Stimulated activated CD8-positive, alpha-beta memory T cell treated with anti-CD3 and anti-CD28 coated beads, Interleukin-7, amount 100 ng/mL, for 24 hours (primary cell): ENCODE data around the gene UBE2D2.
A peak's percentile ranks its signal among the peaks of the same experiment; 100 is the strongest.

Source experiments
- DNase-seq: peaks from one replicate; pipeline ENCODE4 v3.0.0-alpha.2; 2020; ENCODE audit warnings: low read depth

The UBE2D2 gene

DNA sequence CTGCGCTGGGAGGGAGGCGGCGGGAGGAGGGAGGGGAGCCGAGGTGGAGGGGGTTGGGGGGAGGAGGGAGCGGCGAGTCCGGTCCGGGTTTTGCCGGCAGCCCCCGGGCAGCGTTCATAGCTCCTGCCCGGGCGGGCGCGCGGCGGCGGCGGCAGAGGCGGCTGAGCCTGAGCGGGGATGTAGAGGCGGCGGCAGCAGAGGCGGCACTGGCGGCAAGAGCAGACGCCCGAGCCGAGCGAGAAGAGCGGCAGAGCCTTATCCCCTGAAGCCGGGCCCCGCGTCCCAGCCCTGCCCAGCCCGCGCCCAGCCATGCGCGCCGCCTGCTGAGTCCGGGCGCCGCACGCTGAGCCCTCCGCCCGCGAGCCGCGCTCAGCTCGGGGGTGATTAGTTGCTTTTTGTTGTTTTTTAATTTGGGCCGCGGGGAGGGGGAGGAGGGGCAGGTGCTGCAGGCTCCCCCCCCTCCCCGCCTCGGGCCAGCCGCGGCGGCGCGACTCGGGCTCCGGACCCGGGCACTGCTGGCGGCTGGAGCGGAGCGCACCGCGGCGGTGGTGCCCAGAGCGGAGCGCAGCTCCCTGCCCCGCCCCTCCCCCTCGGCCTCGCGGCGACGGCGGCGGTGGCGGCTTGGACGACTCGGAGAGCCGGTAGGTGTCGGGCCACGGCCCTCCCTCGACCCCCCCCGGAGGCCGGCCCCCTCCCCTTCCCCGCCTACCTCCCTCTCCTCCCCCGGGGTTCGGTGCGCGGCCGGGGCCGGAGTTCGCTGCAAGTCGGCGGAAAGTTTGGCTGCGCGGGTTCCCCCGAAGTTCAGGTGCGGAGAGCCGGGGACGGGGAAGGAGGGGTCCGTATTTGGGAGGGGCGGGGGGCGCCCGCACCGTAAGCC, 87.3 kb downstream of the UBE2D2 start, which contains the start of gene CXXC5:
Gene CXXC5 (plus strand): TSS at position 145 of the 877 bp plus-strand sequence. CDS start 32,175 bp downstream, outside the sequence.
- DNase-seq: no peak

DNA sequence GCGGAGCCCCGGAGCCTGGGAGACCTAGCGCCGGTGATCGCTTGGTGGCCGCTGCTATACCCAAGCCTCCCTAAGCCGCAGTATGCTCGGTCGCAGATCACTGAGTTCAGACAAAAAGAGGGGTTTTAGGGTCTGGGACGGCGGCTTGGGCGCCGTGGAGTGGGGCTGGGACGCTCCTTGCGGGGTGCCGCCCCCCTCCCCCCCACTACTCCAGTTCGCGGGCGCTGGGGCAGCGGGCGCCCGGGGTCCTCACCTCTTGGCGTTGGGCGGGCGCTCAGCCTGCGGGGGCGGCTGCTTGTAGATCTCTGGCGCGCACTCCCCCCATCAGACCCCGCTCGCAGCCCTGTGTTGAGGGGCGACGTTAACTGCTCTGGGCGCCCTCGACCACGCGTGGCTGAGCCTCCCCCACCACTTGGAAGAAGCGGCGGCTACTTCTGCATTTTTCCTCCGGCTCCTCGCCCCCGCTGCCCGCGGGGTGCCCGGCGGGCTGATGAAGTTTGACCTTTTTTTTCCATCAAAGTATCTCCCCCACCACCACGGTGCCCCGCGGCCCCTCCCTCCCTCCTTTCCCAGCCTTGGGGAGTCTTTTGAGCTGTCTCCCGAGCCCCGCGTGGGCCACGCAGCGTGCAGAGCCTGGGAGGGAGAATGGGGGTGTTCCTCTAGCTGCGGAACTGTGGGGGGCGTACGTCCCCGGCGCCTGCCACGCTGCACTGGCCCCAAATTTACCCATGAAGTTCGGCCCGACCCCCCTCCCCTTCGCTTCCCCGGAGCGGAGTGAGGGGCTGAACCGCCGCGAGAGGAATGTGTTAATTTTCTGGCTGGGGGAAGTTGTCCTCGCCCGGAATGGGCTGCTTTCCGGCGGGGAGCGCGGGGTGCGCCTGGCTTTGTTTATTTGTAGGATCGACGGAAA, 88.2 kb downstream of the UBE2D2 start:
- no peak for DNase-seq

DNA sequence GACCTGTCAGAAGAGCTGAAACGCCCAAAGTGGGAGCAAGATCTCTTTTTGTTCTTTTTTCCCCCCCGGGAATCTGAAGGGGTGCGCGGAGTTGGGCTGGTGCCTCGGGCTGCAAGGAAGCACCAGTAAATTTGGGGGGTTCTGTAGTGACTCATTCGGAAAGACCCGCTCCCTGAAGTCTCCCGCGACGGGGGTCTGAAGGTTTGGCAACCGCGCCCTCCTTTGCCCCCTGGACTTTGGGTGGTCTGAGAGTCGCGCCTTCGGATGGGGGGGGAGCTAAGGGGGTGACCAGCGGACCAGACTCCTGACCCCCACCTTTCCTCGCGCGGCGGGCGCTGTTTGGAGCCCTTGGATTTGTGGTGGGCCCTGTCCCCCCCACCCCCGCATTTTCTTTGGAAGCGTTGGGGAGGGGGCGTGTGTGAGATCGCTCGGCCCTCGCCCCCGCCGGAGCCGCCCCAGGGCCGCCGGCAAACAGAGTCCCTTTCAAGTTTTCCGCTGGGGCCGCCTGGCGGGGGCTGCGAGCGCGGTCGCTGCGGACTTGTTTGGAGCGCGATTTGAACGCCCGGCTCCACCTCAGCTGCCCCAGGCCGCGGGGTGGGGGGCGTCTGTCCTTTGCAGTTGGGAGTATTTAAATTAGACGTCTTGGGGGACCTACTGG, 89.0 kb downstream of the UBE2D2 start:
- no peak for DNase-seq

DNA sequence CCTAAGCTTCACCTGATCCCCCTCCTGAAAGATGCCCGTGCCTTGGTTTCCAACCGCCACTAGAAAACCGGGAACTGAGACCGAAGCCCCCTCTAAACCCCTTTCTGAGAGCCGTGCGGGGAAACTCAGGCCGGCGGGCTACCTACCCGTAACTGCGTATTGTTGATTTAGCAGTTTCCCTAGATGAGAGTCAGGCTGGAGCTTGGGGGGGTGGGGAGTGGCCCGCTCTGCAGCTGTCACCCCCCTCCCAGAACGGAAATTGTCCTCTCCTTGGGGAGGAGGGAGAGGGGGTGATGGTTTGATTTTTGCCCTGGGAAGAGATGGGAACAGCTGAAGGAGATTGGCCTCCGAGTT, 89.5 kb downstream of the UBE2D2 start:
- DNase-seq: no peak

DNA sequence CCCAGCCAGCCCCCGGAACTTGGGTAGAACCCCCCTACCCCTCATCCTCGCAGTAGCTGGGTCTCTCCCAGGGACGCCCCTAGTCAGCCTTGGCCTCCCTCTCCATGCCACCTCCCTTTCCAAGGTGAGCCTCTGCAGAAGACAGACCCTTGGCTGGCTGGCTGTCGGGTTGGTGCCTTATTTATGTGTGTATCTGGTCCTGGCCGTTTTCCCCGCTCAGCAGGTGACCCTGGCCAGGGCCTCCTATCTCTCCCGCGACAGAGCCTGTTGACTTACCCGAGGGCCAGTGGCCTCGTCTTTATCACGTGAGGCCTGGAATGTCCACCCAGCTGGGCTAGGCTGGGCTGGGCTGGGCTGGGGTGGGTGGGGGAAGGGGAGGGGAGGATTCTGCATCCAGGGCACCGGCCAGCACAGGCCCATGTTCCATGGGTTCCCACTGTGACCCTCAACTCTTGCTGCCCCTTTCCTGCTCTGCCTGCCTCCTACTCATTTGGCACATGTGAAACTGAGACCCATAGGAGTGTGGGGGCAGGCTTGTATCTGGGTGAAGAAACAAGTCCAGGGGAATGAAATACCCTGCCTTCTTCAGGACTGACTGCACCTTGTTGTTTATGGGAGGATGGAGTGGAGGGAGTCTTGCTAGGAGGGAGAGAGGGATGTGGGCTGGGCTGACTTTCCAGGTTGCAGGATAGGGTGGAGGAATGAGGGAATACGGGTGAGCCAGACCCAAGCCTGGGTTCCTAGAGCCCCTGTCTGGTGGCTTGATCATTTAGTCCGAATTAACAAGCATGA, 90.1 kb downstream of the UBE2D2 start:
- DNase-seq: no peak

DNA sequence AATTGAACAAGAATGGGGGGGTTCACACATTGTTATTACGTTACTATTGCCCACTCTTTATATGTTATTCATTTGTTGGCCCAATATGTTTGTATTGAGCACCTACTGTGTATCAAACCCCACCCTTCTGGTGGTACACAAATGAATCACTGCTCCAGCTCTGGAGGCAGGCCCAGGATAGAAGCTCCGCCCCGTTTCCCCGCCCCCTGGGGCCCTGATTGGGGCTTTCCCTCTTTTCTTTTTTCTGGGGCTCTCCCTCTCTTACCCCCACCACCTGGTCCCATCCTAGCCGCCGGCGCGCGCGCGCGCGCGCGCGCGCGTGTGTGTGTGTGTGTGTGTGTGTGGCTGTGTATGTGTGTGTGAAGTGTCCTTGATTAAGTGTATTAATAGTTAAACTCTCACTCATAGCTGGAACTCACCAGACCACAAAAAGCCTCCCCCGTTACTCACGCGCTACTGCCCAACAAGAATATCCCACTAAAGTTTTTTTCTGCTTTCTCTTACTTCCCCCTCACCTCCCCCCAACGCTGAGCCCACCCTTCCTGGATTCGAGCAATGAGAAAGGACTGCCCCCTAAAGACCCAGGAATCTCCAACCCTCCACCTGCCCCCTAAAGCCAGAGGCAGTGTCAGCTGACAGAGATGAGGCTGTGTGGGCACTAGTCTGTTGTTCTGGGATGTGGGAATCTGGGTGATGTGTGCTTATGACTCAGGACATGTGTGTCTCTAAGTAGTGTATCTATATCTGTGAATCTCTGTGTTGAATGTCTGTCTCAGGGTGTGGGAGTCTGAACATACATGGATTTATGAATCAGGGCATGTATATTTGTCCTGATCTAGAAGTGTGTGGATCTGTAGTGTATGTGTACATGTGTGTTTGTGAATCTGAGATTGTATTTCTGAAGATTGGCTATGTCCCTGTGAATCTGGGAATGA, 91.0 kb downstream of the UBE2D2 start:
- peak; percentile 45 for DNase-seq

DNA sequence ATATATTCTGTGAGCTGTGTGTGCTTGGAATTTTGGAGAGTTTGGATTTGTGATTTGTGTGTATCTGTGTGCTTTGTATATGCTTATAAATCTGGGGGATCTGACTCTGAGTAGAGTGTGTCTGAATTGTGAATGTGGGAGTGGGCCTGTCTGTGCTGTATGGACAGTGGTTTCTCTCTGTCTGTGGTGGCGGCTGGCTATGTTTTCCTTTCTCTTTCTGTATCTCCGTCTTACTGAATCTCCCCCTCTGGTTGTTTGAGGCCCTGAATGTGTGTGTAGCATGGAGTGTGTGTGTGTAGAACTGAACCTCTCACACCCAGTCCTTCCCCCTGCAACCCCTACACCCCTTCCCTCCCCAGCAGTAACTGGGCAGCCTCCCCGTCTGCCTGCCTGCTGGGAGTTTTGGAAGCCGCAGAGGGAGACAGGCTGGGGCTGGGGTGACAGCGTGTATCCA, 91.7 kb downstream of the UBE2D2 start:
- no peak for DNase-seq

DNA sequence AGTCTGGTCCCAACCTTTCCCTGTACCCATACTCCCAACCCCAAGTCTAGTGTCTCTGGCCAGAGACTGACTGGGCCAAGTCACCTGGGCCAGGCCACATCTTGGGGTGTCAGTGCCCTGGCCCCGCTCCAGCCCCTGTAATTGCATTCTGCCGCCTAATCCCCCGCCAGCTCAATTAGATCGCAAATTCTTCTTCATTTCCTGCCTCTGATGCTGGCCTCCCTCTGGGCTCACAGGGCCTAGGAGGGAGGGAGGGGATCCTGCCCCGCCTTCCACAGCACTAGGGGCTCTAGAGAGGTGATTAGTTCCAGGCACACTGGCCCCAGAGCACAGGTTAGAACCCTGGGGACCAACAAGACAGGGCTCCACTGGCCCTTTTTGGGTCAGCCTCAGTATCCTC, 92.5 kb downstream of the UBE2D2 start:
- DNase-seq: no peak

DNA sequence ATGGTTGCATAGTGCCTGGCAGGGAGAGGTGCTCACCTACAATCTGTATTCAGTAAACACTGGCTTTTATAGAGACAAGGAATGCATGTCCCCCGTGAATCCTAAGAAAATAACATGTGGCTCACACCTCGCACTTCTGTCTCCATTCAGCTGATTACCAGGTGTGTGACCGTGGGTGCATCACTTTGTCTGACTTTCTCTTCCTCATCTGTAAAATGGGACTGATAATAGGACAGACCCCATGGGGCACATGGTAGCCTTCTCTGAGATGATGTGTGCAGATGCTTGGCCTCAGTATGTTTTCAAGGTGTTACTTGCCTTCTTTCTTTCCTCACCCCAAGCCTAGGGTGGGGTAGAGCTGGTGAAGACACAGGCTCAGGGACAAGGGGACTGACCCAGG, 93.3 kb downstream of the UBE2D2 start:
- no peak for DNase-seq

DNA sequence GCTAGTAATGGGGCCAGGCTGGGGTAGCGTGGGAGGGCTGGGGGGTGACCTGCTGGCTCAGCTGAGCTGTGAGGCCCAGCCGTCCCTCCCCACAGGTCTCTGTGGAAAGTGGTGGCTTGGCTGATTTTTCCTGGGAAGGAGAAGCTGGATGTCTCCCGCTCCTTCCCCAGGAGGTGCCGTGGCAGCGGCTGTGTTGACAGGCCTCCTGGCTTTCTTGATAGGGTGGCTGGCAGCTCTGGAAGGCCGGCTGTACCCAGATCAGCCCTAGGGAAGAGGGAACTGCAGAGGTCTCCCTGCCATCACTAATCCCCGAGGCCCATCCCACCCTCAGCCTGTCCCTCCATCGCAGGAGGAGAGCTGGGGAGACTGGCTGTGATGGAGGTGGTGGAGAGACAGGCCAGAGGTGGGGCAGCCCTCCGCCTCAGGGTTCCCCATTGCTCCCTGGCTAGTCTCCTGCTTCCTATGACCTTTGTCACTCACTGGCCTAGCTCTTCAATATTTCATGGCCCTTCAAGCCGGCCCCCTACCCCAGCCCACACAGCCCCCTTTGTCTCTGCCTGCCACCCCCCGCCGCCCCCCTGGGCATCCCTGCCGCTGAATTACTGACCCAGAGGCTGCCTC, 93.8 kb downstream of the UBE2D2 start:
- DNase-seq: no peak

DNA sequence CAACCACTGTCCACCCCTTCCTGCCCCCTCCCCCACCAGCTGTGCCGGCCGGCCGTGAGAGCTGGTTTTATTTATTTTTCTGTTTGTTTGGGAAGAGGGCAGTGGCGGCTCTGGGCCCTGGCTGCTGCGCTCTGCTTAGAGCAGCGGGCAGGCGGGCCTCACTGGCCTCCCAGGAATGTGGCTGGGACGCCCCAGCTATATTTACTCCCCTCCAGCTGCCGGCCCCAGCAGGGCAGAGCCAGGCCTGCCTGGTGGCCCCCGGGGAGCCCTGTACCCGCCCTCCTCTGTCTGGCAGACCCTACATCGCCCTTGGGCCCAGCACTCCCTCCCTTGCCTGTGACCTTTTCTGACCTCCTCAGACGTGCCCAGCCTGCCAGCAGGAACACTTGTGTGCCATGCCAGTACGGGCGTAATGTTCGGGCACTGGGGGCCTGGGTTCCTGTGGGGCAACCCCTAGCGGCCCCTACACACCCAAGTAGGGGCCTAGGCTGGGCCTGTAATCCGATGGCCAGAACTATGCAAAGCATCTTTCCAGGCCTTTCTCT, 94.7 kb downstream of the UBE2D2 start:
- DNase-seq: no peak

DNA sequence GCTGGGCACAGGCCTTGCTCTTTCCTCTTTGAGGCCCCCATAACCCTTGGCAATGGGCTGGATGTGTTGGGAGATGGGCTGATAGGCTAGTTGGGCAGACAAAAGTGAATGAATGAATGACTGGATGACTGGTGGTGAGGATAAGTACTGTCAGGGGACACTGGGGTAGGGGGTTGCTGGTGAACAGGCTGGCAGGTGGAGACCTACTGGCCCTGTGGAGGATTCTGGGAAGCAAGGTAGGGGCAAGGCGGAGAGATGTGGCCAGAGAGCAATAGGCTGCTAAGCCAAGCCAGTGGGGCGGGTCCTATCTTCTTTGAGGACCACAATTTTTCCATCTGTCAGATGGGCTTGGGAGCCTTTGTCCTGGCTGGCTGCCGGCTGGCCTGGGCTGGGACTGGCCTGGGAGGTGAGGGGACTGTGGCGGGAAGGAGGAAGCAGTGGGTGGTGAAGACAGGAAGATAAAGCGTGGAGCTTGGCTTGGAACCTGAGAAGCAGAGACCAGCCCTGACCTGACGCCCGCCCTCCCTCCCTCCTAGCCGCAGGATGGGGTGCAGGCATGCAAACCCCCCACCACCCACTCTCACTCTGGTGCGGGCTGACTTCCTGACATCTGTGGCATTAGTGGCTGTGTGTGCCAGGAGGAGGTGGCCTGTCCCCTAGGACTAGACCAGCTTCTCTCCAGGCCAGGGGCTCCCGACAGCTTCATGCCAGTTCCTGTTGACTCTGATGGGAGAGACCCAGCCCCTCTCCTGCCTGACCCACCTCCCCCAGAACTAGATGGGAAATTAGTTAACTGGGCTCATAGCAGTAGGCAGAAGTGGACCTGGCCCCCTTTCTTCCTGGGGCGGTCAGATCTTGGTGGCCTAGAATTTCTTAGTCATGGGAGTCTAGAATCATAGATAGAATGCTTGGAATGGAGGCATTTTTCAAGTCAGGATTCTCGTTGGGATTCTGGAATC, 96.5 kb downstream of the UBE2D2 start:
- DNase-seq: no peak

DNA sequence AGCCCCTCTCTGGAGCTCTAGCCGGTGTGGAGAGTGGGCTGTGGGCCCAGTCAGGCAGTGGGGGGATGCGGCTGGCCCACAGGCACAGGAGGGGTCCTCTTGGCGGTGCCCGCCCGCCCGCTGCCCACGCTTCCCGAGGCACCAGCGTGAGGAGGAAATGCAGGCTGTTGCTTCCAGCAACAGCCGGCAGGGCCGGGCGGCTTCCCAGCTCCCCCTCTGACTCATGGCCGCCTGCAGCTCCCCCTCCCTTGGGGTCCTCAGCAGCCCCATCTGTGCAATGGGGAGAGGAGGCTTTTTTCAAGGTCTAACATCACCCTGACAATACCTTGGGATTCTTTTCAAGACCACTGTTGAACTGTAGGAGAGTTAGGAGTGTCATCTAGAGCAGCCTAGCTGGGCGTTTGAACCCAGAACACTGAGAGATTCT, 97.4 kb downstream of the UBE2D2 start:
- DNase-seq: no peak

DNA sequence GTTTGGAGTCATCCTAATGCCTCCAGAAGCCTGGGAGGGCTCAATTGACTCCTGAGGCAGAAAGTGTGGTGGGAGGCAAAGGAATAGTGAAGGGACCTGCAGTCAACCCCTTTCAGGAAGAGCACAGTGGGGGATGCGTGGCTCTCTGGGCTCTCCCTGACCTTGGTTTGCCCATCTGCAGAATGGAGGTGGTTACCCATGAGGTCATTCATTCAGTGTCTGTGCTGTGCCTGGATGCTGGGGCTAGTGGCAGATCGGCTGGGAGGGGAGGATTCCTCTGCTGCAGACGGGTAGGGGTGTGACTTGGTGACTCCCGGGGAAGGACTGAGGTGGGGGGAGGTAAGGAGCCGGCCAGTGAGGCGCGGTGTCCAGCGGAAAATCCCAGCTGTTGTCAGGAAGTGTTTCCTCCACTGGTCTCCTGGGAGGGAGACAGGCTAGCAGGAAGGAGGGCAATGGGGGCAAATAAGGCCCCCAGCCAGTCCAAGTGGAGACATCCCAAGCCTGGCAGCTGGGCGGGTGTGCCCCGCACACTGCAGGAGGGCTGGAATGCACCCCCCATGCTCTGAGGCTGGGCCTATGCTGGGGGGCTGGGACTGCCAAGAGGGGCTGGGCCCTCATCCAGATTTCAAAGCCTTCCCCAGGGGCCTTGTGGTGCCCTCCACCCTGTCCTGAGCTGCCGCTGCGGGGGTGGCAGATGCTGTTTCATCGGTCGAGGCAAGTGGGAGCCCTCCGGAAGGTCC, 98.0 kb downstream of the UBE2D2 start:
- no peak for DNase-seq

DNA sequence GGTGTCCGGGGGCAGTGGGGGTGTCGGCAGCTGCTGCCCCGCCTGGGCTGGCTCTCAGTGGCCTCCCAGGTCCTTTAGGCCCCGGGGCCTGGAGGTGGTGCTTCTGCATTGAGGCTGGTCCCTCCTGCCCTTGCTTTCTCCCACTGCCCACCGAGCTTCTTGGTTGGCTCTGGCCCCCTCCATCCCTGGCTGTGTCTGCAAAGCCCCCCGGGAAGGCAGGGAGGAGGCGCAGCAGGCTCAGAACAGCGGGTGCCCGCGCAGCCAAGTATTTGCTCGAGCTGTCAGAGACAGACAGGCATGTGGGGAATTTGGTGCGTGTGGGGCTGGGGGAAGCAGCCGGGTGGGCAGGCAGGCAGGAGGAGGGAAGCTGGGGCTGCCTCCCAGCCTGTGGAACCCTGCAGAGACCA, 98.6 kb downstream of the UBE2D2 start:
- no peak for DNase-seq

DNA sequence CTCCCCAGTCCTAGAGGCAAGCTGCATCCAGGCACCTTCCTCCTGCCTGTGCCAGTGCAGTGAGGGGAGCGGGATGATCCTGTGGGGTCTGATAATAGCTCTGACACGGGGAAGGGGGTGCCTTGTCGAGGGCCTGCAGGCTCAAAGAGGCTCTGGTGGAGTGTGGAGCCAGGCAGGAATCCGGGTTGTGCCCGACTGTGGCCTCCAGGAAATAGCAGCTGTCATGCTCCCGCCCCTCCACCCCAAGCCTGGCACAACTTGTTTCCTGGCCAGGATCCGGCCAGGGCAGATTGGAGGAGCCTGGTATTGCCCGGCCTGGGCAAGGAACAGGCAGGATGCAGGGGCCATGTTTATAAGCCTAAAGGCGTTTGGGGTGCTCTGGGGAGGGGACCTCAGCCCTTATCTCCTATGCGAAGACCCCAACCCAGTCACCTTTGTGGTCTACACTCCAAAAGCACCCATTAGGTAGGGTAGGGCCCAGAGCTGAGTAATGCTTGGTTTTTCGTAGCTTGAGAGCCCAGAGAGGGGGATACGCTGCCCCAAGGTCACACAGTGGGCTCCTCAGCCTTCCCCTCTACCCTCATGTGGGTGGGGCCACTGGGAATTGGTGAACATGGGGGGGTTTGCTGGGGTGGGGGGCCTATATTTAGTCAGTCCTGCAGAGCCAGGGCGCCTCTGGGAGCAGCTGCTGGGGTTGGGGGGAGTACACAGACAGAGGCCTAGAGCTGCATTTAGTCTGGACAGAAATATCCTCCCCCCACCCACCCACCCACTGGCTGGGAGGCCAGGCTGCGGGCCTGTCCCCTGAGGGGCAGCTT, 99.2 kb downstream of the UBE2D2 start:
- no peak for DNase-seq
